DOHH2 (cell line): ENCODE data around the gene PODXL2.

ENCODE experiments used
- CTCF ChIP-seq: fragments of 200-600 bp; sonication (generic); IDR thresholded peaks from one replicate; pipeline ENCODE4 v1.5.1; 2014; ENCODE audit warnings: antibody characterized with exemption, mild to moderate bottlenecking, low read depth, low read length; ENCODE audit not compliant: poor library complexity, severe bottlenecking
- EZH2phosphoT487 ChIP-seq: fragments of 200-600 bp; sonication (generic); IDR thresholded peaks from 2 replicates; pipeline ENCODE4 v1.6.1; 2017; ENCODE audit warnings: borderline replicate concordance, mild to moderate bottlenecking, antibody characterized with exemption, low read length, moderate library complexity, mixed read lengths

GRCh38 chr3:127600749-127601456 lies 28.1 kb upstream of the PODXL2 start:
- TF ChIP-seq CTCF = no peak
- no peak for TF ChIP-seq EZH2phosphoT487
